Natural killer cell (primary cell): ENCODE data around the gene MYBPC2. TPM values are rescaled to one million over a fixed set of nuclear protein-coding genes. Genes with fewer than 3 reads are reported as not detected.

Source experiments
- ATAC-seq, 3 donors: fragments of 150-1000 bp in 2 of 3; fragments of 200-7000 bp in 1 of 3; cut with Tn5 transposase; 1 replicate in 1 of 3; 2 replicates in 2 of 3; pipeline ENCODE4 v1.10.0; 2021; ENCODE audit warnings: mild to moderate bottlenecking in 2 of 3, moderate library complexity in 2 of 3
- DNase-seq, 2 donors: peaks; one replicate each; pipeline versions ENCODE4 v3.0.0 to v3.0.0-alpha.2; 2013 to 2021; ENCODE audit warnings: mixed read lengths in 1 of 2
- H3K27ac ChIP-seq: one replicate; pipeline ENCODE4 v1.5.1; 2013; ENCODE audit warnings: mild to moderate bottlenecking, low read length
- H3K27me3 ChIP-seq: one replicate; pipeline ENCODE4 v1.6.1; 2013; ENCODE audit warnings: low read length; ENCODE audit not compliant: control insufficient read depth, insufficient read depth
- H3K36me3 ChIP-seq: one replicate; pipeline ENCODE4 v1.6.1; 2013; ENCODE audit warnings: low read length; ENCODE audit not compliant: control insufficient read depth, insufficient read depth
- H3K4me1 ChIP-seq: one replicate; pipeline ENCODE4 v1.6.1; 2013; ENCODE audit warnings: low read length; ENCODE audit not compliant: control insufficient read depth, insufficient read depth
- H3K4me3 ChIP-seq: one replicate; pipeline ENCODE4 v1.5.1; 2013; ENCODE audit warnings: low read length
- H3K9me3 ChIP-seq: one replicate; pipeline ENCODE4 v1.6.1; 2013; ENCODE audit warnings: low read length; ENCODE audit not compliant: control insufficient read depth, insufficient read depth
- H3K27ac Mint-ChIP-seq, 2 donors: one replicate each; pipeline ENCODE4 v1.8.0; 2022; ENCODE audit warnings: mild to moderate bottlenecking in 2 of 2, mixed read lengths in 2 of 2, moderate library complexity in 1 of 2
- H3K27me3 Mint-ChIP-seq, 2 donors: one replicate each; pipeline ENCODE4 v1.8.0; 2022; ENCODE audit warnings: low read depth in 2 of 2, mixed read lengths in 2 of 2
- H3K36me3 Mint-ChIP-seq: one replicate; pipeline ENCODE4 v1.8.0; 2022; ENCODE audit warnings: mixed read lengths
- H3K4me1 Mint-ChIP-seq, 2 donors: one replicate each; pipeline ENCODE4 v1.8.0; 2022; ENCODE audit warnings: mixed read lengths in 2 of 2
- H3K4me3 Mint-ChIP-seq: one replicate; pipeline ENCODE4 v1.8.0; 2022; ENCODE audit warnings: mild to moderate bottlenecking, moderate library complexity, mixed read lengths
- H3K9me3 Mint-ChIP-seq, 2 donors: one replicate each; pipeline ENCODE4 v1.8.0; 2022; ENCODE audit warnings: mixed read lengths in 2 of 2
- WGBS: methylation state at CpG from one replicate; pipeline ENCODE4 v1.1.7; 2013; ENCODE audit warnings: missing lambda C conversion rate; ENCODE audit not compliant: insufficient coverage; 5-methylcytosine and 5-hydroxymethylcytosine counted together
- intact Hi-C: fragments of 100-400 bp; cut with micrococcal nuclease; formaldehyde crosslinking; loops from one replicate; pipeline ENCODE4 v1.14.2; 2022
- total RNA-seq, 4 donors: library from RNA; stranded (reverse); fragments of 120-200 nt in 1 of 4; gene quantifications; one replicate each; pipeline versions ENCODE4 v1.2.3 to v1.2.4, GENCODE V29; 2013 to 2022
- TF ChIP-seq, protein P1 (sequence below): fragments of 200-600 bp; IDR thresholded peaks from one replicate; pipeline ENCODE4 v1.8.0; 2022; ENCODE audit warnings: antibody characterized with exemption

MYBPC2 gene
- total RNA-seq, 3 donors from 2014 or later (not counting 1 experiment from before 2014, with no cell fraction given) = 0.09 to 0.15 TPM; not detected in 1

DNA sequence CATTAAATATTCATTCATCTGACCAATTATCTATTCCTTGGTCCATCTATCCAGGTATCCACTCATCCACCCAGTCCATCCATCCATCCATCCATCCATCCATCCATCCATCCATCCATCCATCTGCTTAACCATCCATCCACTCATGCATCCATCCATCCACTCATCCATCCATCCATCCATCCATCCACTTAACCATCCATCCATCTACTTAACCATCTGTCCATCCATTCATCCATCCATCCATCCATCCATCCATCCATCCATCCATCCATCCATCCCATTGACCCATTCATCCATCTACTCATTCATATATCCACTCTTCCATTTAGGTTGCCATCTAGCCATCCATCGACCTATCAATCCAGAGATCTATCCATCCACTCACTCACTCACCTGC is 11.4 kb downstream of the MYBPC2 start:
- H3K27me3 Mint-ChIP-seq = peaks cover 0 to 7% of the 10 kb centered on the region in 2 donors
- Histone ChIP-seq H3K36me3 (no peaks in the 10 kb centered on the region), H3K27me3 (no peaks in the 10 kb centered on the region), H3K9me3 (no peaks in the 10 kb centered on the region), H3K27ac (no peak overlapping the region), H3K4me3 (no peak overlapping the region), H3K4me1 (no peaks in the 10 kb centered on the region)
- TF ChIP-seq, protein P1, sequence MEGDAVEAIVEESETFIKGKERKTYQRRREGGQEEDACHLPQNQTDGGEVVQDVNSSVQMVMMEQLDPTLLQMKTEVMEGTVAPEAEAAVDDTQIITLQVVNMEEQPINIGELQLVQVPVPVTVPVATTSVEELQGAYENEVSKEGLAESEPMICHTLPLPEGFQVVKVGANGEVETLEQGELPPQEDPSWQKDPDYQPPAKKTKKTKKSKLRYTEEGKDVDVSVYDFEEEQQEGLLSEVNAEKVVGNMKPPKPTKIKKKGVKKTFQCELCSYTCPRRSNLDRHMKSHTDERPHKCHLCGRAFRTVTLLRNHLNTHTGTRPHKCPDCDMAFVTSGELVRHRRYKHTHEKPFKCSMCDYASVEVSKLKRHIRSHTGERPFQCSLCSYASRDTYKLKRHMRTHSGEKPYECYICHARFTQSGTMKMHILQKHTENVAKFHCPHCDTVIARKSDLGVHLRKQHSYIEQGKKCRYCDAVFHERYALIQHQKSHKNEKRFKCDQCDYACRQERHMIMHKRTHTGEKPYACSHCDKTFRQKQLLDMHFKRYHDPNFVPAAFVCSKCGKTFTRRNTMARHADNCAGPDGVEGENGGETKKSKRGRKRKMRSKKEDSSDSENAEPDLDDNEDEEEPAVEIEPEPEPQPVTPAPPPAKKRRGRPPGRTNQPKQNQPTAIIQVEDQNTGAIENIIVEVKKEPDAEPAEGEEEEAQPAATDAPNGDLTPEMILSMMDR = no peak
- intact Hi-C loops = no loop called here
- no peak overlapping the region for H3K27ac Mint-ChIP-seq
- H3K9me3 Mint-ChIP-seq = peaks cover 0 to 2% of the 10 kb centered on the region in 2 donors
- WGBS = 64% methylated on average over 1 of the region's 1 CpG
- ATAC-seq (no peak), DNase-seq (no peak)
- no peaks in the 10 kb centered on the region for H3K36me3 Mint-ChIP-seq
- no peak overlapping the region for H3K4me3 Mint-ChIP-seq
- no peaks in the 10 kb centered on the region for H3K4me1 Mint-ChIP-seq

DNA sequence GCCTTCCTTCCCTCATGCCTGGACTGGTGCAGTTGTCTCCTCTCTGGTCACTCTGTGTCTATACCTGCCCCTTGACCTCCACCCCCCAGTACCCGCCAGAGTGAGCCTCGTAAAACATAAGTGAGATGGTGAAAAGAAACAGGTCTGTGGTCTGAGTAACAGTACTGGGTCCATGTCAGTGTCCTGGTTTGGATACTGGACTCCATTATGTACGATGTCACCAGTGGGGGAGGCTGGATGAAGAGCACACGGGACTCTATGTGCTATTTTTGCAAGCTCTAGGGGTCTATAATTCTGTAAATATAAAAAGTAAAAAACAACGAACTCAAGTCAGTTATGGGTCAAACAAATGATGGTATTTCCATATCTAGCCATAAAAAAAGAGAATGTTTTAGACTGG is 14.4 kb downstream of the MYBPC2 start:
- intact Hi-C loops = no loop called here

DNA sequence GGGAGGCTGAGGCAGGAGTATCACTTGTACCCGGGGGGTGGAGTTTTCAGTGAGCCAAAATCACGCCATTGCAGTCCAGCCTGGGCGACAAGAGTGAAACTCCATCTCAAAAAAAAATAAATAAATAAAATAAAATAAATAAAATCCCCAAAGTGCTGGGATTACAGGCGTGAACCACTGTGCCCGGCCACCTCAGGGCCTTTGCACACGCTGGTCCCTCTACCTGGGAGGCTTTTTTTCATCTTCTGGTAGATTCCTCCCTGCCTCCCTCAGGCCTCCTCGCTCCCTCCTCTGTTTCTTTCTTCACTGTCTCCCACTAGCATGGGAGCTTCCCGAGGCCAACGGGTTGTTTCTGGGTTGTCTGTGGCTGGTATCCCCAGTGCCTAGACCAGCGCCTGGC is 15.1 kb downstream of the MYBPC2 start:
- Histone ChIP-seq H3K9me3 (no peaks in the 10 kb centered on the region), H3K4me3 (no peak overlapping the region), H3K36me3 (no peaks in the 10 kb centered on the region), H3K27me3 (no peaks in the 10 kb centered on the region), H3K4me1 (no peaks in the 10 kb centered on the region), H3K27ac (no peak overlapping the region)
- ATAC-seq (no peak), DNase-seq (no peak)
- Mint-ChIP-seq H3K9me3 (peaks cover 0 to 2% of the 10 kb centered on the region in 2 donors), H3K27me3 (peaks cover 0 to 3% of the 10 kb centered on the region in 2 donors), H3K4me3 (no peak overlapping the region), H3K36me3 (no peaks in the 10 kb centered on the region), H3K27ac (no peak overlapping the region), H3K4me1 (no peaks in the 10 kb centered on the region)
- intact Hi-C loops = no loop called here
- TF ChIP-seq, protein P1 = no peak
- WGBS = 92% methylated on average over 8 of the region's 10 CpGs

More for the DNA sequence above, 14.4 kb downstream of the MYBPC2 start:
- H3K4me3 ChIP-seq = no peak overlapping the region
- peaks cover 0 to 2% of the 10 kb centered on the region in 2 donors for H3K9me3 Mint-ChIP-seq
- H3K27ac ChIP-seq = no peak overlapping the region
- no peaks in the 10 kb centered on the region for H3K9me3 ChIP-seq
- H3K4me1 Mint-ChIP-seq = no peaks in the 10 kb centered on the region
- no peaks in the 10 kb centered on the region for H3K36me3 Mint-ChIP-seq
- H3K27me3 Mint-ChIP-seq = peaks cover 0 to 3% of the 10 kb centered on the region in 2 donors
- H3K4me1 ChIP-seq = no peaks in the 10 kb centered on the region
- no peaks in the 10 kb centered on the region for H3K27me3 ChIP-seq
- ATAC-seq (no peak), DNase-seq (no peak)
- no peaks in the 10 kb centered on the region for H3K36me3 ChIP-seq
- WGBS = 92% methylated on average over 5 of the region's 5 CpGs
- no peak overlapping the region for H3K4me3 Mint-ChIP-seq
- no peak overlapping the region for H3K27ac Mint-ChIP-seq
- TF ChIP-seq, protein P1 = no peak

DNA sequence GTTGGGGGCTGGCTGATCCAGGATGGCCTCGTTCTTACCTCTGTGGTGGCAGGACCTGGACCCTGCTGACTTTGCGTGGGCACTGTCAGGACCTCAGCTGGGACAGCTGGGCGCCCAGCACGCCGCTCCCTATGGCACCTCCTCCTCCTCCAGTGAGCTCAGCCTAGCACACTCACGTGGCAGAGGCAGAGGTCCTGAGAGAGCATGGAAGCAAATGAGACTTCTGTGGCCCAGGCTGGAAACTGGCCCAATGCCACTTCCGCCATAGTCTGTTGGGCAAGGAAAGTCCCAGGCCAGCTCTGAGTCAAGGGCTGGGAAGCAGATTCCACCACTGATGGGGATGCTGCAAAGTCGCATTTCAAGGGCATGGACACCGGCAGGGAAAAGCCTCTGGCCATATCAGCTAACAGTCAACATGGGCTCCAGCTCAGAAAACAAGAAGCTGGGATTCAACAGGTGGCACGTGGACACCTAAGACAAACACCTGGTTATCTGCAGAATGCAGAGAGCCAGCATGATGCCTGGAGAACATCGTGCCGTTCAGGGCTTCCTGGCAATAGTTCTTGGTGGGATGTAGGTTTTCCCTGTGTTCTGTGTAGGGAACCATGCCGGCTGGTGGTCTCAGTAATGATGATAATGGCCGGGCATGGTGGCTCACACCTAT is 16.7 kb downstream of the MYBPC2 start:
- no peaks in the 10 kb centered on the region for H3K4me1 Mint-ChIP-seq
- ATAC-seq (no peak), DNase-seq (no peak)
- no peaks in the 10 kb centered on the region for H3K9me3 Mint-ChIP-seq
- H3K4me3 Mint-ChIP-seq = no peak overlapping the region
- H3K27me3 ChIP-seq = no peaks in the 10 kb centered on the region
- H3K27ac ChIP-seq = no peak overlapping the region
- TF ChIP-seq, protein P1 = no peak
- no peaks in the 10 kb centered on the region for H3K36me3 Mint-ChIP-seq
- no peaks in the 10 kb centered on the region for H3K9me3 ChIP-seq
- H3K4me3 ChIP-seq = no peak overlapping the region
- no peaks in the 10 kb centered on the region for H3K4me1 ChIP-seq
- no peak overlapping the region for H3K27ac Mint-ChIP-seq
- intact Hi-C loops = no loop called here
- peaks cover 0 to under 1% of the 10 kb centered on the region in 2 donors for H3K27me3 Mint-ChIP-seq
- 89% methylated on average over 13 of the region's 14 CpGs for WGBS
- no peaks in the 10 kb centered on the region for H3K36me3 ChIP-seq
